ENCODE measurements around the gene KSR1. TPM values are rescaled to one million over a fixed set of nuclear protein-coding genes. Genes with fewer than 3 reads are reported as not detected.

Gene KSR1
- total and polyA plus RNA-seq, 9 of the 15 experiments (the other 6 are each of a cell fraction or from before 2014, with no cell fraction given): 1.4 to 51.7 (median 18.4) TPM

DNA sequence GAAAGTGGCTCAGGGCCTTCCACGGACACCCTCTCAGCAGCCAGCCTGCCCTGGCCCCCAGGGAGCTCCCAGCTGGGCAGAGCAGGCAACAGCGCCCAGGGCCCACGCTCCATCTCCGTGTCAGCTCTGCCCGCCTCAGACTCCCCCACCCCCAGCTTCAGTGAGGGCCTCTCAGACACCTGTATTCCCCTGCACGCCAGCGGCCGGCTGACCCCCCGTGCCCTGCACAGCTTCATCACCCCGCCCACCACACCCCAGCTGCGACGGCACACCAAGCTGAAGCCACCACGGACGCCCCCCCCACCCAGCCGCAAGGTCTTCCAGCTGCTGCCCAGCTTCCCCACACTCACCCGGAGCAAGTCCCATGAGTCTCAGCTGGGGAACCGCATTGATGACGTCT, 126.4 kb downstream of the KSR1 start:
- no peaks in the 10 kb centered on the region for H3K9me1 ChIP-seq (ENCODE audit: control insufficient read depth, insufficient read depth, low read length)
- H3K4me3 ChIP-seq: no peak overlapping the region
- peaks cover 28% of the 10 kb centered on the region for H3K79me2 ChIP-seq (ENCODE audit: control insufficient read depth, insufficient read depth, low read length)
- CTCF ChIA-PET (ENCODE audit: low intra/inter-chr PET ratio): no interaction called here
- H4K20me1 ChIP-seq (replicated peaks; ENCODE audit: control insufficient read depth, insufficient read depth, low read length): no peaks in the 10 kb centered on the region
- intact Hi-C loops (cut with micrococcal nuclease) (no loop called here), in situ Hi-C loops (cut with MboI) (no loop called here)
- H2AFZ ChIP-seq (ENCODE audit: low read depth, low read length): no peak overlapping the region
- ATAC-seq (no peak), DNase-seq (ENCODE audit: extremely low read depth in 1 of 4, low spot score in 3 of 4) (no peak), FAIRE-seq (no peak)
- BruUV-seq (replicated peaks): no TSS peak
- TF ChIP-seq ZNF586 (CRISPR knock-in tag; conservative IDR thresholded peaks at IDR 0.05) (no peak), SETDB1 (IDR thresholded peaks at IDR 0.05; ENCODE audit: low read length) (no peak), BDP1 (IDR thresholded peaks at IDR 0.05; ENCODE audit: insufficient read depth, insufficient read length) (no peak), SIN3B (IDR thresholded peaks at IDR 0.05; ENCODE audit: low read depth) (no peak), ZNF766 (CRISPR knock-in tag; conservative IDR thresholded peaks at IDR 0.05) (no peak), RBM22 (IDR thresholded peaks at IDR 0.05; ENCODE audit: low read depth, low read length, poor library complexity, severe bottlenecking) (peak; percentile 76), RBFOX2 (IDR thresholded peaks at IDR 0.05; ENCODE audit: low read depth, low read length) (0 out of 2 replicates have a peak, but pooled peaks have one; percentile 29), POLR2G (IDR thresholded peaks at IDR 0.05; ENCODE audit: low read depth, low read length) (peak; percentile 55), L3MBTL2 (IDR thresholded peaks at IDR 0.05) (no peak), CC2D1A (IDR thresholded peaks at IDR 0.05) (no peak)
- TF ChIP-seq, protein P1, sequence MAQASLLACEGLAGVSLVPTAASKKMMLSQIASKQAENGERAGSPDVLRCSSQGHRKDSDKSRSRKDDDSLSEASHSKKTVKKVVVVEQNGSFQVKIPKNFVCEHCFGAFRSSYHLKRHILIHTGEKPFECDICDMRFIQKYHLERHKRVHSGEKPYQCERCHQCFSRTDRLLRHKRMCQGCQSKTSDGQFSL (CRISPR knock-in tag; IDR thresholded peaks at IDR 0.05): 0 out of 2 replicates have a peak, but pooled peaks have one; percentile 37
- TF ChIP-seq, protein P1 (tag; IDR thresholded peaks at IDR 0.05): no peak
- TF ChIP-seq, protein P2, sequence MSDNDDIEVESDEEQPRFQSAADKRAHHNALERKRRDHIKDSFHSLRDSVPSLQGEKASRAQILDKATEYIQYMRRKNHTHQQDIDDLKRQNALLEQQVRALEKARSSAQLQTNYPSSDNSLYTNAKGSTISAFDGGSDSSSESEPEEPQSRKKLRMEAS (CRISPR knock-in tag; IDR thresholded peaks at IDR 0.05): no peak
- H3K4me1 ChIP-seq (replicated peaks in 1 of 2; ENCODE audit: control insufficient read depth in 2 of 2, insufficient read depth in 2 of 2, low read length in 2 of 2): peaks cover 46 to 47% of the 10 kb centered on the region in 2 experiments
- POLR2A ChIA-PET: interaction anchor here (0.5 to 0.7 kb wide), 2 partner anchors 9 to 30 kb away, joined by 3 to 4 read pairs; no protein-coding TSS in a partner anchor
- no peak overlapping the region for H3K9ac ChIP-seq (ENCODE audit: insufficient read depth in 1 of 2, low read depth in 2 of 2, low read length in 2 of 2)
- no peak overlapping the region for H3K4me2 ChIP-seq (ENCODE audit: insufficient read depth, low read length)
- H3K27me3 ChIP-seq (ENCODE audit: control insufficient read depth in 2 of 2, insufficient read depth in 2 of 2, low read length in 2 of 2): no peaks in the 10 kb centered on the region
- H3K9me3 ChIP-seq (replicated peaks; ENCODE audit: control insufficient read depth, insufficient read depth, low read depth, low read length): no peaks in the 10 kb centered on the region
- no peak overlapping the region for H3K27ac ChIP-seq (ENCODE audit: extremely low read depth, low read depth, low read length)
- 88% methylated on average over 4 of the region's 18 CpGs for WGBS (ENCODE audit: insufficient coverage, low coverage, missing lambda C conversion rate)
- H3K36me3 ChIP-seq (ENCODE audit: control insufficient read depth, insufficient read depth, low read length): peaks cover 70% of the 10 kb centered on the region
